Head of caudate nucleus (tissue), 42 donors: ENCODE measurements around the gene DAZ2.
"Not testable (repeated sequence)": the region's sequence is repeated elsewhere in the genome, so short reads cannot be mapped to it uniquely, and the experiment has no call there.

Experiments used
- DNase-seq, 42 donors: peaks; one replicate each; pipeline versions ENCODE4 v3.0.0 to v3.0.0-alpha.2; 2020 to 2021; ENCODE audit warnings: mixed read lengths in 7 of 42
- intact Hi-C: fragments of 100-400 bp; cut with DNase I; formaldehyde crosslinking; loops from one replicate; pipeline ENCODE4 v1.15.0; 2022

The DAZ2 gene, protein sequence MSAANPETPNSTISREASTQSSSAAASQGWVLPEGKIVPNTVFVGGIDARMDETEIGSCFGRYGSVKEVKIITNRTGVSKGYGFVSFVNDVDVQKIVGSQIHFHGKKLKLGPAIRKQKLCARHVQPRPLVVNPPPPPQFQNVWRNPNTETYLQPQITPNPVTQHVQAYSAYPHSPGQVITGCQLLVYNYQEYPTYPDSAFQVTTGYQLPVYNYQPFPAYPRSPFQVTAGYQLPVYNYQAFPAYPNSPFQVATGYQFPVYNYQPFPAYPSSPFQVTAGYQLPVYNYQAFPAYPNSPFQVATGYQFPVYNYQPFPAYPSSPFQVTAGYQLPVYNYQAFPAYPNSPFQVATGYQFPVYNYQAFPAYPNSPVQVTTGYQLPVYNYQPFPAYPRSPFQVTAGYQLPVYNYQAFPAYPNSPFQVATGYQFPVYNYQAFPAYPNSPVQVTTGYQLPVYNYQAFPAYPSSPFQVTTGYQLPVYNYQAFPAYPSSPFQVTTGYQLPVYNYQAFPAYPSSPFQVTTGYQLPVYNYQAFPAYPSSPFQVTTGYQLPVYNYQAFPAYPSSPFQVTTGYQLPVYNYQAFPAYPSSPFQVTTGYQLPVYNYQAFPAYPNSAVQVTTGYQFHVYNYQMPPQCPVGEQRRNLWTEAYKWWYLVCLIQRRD

DNA sequence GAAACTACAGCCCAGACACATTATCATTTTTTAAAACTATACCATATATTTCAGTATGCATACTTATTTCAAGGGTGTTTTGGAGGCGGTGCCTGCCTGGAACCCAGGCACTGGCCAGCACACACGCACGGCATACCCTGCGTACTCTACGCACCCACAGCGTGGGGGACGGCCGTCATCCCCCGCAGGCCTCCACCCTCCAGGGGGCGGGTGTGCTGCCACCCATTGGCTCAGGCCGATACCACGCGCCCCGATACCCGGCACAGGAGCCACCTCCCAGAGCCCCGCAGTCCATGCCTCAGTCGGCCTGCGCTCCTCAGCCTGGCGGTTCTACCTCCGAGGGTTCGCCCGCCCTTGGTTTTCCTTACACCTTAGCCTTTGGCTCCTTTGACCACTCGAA lies at the start of gene DAZ2:
Gene DAZ2 (plus strand): TSS at position 301 of the 400 bp plus-strand sequence. CDS start 208 bp downstream, outside the sequence.
- intact Hi-C loops, DNase-seq: not testable (repeated sequence)

DNA sequence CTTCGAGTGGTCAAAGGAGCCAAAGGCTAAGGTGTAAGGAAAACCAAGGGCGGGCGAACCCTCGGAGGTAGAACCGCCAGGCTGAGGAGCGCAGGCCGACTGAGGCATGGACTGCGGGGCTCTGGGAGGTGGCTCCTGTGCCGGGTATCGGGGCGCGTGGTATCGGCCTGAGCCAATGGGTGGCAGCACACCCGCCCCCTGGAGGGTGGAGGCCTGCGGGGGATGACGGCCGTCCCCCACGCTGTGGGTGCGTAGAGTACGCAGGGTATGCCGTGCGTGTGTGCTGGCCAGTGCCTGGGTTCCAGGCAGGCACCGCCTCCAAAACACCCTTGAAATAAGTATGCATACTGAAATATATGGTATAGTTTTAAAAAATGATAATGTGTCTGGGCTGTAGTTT lies 20.4 kb upstream of the DAZ2 start, which contains the start of gene DAZ1:
Gene DAZ1 (minus strand): TSS at position 101 of the 400 bp plus-strand sequence. CDS start 208 bp downstream, outside the sequence.
- DNase-seq, intact Hi-C loops: not testable (repeated sequence)

DNA sequence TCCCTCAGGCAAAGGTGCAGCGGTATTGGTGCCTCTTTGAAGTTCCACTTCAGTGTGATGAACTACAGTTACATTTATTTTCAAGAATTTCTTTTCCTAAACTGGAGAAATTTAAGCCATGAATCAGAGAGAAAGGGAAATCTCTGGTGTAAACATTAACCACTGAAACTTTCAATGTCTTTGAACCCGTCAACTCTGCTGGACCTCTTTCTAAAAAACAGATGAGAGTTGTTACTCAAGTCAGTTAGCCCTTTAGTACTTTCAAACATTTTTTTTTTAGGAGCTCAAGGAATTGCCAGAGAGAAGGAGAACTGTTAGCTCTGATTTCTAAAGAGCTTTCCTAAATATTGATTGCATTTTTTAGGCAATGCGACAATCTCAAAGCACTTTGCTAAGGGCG lies 11.9 kb upstream of the DAZ2 start:
- DNase-seq, intact Hi-C loops: not testable (repeated sequence)

DNA sequence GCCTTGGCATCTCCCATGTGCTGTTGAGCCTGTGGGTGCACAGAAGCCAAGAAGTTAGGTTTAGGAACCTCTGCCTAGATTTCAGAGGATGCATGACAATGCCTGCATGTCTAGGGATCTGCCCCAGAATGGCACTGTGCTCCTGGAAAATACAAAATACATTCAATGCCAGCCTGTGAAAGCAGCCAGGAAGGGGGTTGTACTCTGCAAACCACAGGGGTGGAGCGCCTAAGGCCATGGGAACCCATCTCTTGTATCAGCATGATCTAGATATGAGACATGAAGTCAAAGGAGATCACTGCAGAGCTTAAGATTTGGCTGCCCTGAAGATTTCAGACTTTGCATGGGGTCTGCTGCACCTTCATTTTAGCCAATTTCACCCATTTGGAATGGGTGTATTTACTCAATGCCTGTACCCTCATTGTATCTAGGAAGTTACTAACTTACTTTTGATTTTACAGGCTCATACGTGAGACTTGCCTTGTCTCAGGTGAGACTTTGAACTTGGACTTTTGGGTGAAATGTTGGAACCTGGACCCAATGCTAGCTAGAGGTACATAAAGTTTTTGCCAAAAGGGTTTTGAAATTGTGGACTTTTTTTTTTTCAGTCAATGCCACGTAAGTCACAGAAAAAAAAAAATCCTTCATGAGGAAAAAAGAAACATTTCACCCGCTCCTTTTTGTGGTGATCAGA lies 9.4 kb upstream of the DAZ2 start:
- intact Hi-C loops, DNase-seq: not testable (repeated sequence)

DNA sequence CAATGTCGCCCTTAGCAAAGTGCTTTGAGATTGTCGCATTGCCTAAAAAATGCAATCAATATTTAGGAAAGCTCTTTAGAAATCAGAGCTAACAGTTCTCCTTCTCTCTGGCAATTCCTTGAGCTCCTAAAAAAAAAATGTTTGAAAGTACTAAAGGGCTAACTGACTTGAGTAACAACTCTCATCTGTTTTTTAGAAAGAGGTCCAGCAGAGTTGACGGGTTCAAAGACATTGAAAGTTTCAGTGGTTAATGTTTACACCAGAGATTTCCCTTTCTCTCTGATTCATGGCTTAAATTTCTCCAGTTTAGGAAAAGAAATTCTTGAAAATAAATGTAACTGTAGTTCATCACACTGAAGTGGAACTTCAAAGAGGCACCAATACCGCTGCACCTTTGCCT lies 8.7 kb upstream of the DAZ2 start:
- DNase-seq, intact Hi-C loops: not testable (repeated sequence)
